HG03103 (cell line): ENCODE results near the gene HCK.
"Not testable (repeated sequence)": the region's sequence is repeated elsewhere in the genome, so short reads cannot be mapped to it uniquely, and the experiment has no call there.

ENCODE experiments used
- ATAC-seq: cut with Tn5 transposase; IDR thresholded peaks from one replicate; pipeline ENCODE4 v1.9.1; 2021; ENCODE audit warnings: low read depth; ENCODE audit not compliant: unreplicated experiment

The HCK gene

DNA sequence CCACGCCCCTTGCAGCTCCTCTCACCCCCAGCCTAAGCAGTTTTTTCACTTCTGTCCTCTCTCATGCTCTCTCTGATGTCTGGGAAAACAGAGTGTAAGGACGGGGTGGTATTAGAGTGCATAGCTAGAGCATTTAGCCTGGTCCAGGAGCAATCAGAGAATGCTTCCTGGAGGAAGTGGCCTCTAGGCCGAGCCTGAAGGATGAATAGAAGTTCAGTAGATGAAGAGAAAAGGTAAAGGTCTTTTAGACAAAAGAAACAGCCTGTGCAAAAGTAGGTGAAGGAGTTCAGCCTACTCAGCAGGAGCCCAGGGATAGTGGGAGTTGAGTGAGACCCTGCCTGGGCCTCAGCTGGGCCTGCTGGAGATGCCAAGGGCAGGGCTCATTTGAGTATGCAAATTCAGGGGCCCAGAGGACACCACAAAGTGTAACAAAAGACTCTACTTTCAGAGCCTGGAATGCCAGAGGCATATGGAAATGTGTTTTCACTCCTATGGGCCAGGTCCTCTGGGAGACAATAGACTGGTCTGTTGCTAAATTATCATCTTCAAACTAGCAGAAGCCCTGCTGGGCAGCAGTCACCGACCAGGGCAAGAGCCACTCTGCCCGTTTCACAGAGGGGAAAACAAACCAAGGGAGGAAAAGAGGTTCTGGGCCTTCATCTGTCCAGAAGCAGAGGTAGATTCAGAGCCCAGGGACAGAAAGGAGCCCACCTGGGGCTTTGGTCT is 37.8 kb downstream of the HCK start:
- no peak for ATAC-seq

DNA sequence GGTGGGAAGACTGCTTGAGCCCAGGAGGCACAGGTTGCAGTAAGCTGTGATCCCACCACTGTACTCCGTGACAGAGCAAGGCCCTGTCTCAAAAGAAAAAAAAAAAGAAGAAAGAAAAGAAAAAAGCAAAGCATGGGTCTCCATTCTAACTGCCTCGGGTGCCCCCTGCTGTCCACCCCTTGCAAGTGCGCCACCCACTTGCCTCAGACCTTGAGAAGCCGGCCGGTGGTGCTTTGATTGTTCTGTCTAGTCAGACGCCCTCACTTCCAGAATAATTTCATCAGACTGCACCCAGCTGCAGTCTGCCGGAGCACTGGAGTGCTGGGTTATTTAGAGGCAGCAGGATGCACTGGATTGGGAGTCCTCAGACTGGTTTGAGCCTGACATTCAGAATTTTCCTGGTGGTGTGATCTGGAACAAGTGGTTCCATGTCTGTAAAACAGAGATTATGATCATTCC is 39.9 kb downstream of the HCK start:
- ATAC-seq: no peak

DNA sequence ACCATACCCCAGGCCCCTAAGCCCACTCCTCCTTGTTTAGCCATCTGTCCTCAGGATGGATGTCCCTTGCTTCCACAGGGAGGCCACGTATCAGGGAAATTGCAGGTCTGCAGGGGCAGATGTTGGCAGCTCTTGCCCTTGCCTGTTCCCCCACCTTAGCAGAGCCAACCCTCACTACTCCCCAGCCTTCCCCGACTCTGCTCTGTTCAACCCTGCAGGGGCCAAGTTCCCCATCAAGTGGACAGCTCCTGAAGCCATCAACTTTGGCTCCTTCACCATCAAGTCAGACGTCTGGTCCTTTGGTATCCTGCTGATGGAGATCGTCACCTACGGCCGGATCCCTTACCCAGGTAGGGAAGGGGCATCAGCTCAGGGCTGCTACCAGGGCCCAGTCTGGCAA is 46.7 kb downstream of the HCK start:
- no peak for ATAC-seq

DNA sequence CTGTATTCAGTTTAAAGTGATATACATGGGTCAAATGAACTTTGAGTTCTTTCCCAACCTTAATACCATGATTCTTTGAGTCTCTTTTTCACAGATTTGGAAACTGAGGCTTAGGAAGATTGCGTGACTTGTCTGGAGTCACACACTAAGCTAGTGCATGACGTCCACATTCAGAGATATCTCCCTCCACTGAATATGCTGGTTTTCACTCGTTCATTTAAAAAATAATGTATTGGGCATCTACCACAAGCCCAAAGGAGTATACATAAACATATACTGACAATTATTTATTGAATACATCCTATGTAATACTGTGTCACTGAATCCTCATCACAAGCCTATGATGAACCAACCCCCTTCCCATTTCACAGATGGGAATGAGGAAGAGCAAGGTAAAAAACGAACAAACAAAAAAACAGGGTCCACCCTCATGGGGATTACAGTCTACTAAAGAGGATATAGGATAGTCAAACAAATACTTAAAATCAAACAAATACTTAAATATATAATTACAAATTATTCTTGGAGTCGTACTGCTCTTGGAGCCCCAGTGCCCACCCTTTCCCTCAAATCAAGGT is 56.9 kb downstream of the HCK start:
- ATAC-seq: no peak

DNA sequence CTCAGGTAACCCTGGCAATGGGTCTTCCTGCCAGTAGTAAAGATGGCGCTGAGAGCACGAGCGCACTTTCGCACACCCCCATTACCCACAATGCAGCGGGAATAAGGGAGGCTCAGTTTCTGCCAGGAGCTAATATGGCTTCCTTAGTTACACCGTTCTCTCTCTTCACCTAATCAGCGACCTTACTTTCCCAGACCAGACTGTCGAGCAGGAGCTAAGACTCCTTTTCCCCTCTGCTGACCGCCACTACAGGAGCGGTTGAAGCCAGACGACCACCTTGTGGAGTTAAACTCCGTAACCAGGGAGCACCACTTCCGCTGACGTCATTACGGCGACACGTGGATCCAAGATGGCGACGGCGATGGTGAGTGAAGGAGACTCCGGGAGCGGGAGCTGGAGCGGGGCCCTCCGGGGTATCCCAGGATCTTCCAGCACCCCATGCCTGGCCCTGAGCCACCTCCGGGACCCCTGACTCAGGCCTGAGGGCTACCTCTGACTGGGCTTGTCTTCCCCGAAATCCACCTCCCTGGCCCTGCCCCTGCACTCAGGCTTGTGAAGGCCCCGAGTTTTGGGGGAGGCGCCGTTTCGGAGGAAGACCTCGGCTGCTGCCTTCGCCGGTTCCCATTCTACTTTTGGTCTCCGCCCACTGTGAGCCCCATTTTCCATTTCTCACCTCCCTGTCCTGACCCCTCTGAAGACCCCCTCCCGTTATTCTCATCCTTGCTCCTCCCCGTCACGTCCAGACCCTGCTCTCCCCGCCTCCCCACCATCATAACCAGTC is 57.5 kb downstream of the HCK start, which contains the start of gene TM9SF4:
TSS of gene TM9SF4 (plus strand) at position 323 of the 781 bp plus-strand sequence. CDS start at position 350, 27 bp downstream.
- peak; percentile 72 for ATAC-seq

DNA sequence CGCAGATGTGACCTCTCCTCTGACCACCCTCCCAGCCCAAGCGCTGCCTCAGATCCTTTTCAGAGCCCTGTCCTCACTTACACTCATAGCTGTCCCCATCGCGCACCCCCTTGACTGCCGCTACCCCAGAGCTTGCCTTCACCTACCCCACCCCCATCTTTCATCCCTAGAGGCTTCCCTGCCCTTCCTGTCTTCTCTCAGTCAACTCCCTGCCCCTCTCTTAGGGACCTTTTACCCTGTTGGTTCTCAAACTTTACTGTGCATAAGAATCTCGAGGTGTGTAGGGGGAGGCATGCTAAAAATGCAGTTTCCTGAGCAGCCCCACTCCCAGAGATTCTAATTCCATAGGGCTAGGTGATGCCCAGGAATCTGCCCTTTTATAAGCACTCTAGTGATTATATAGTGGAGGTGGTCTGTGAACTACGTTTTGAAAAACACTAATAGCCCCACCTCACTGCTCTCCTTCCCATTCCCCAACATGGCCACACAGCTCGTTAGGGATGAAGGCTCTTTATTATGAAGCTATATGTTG is 58.2 kb downstream of the HCK start:
- ATAC-seq: no peak

DNA sequence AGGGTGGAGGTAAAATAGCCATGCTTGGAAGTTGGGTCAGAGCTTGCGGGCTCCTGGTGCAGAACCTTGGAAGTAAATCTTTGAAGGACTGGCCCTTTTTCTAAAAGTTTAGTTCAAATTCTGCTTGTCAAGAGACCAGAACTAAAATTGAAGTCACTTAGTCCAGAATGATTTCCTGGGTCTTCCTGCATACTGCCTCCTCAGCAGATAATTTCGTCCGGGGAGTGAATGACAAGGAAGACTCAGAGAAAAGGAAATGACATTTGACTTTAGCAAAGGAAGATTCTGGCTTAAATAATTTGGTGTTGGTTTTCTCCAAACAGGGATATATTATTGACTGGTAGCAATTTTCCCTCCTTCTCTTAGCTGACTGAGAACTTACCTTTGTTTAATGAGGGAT is 58.7 kb downstream of the HCK start:
- ATAC-seq: no peak

DNA sequence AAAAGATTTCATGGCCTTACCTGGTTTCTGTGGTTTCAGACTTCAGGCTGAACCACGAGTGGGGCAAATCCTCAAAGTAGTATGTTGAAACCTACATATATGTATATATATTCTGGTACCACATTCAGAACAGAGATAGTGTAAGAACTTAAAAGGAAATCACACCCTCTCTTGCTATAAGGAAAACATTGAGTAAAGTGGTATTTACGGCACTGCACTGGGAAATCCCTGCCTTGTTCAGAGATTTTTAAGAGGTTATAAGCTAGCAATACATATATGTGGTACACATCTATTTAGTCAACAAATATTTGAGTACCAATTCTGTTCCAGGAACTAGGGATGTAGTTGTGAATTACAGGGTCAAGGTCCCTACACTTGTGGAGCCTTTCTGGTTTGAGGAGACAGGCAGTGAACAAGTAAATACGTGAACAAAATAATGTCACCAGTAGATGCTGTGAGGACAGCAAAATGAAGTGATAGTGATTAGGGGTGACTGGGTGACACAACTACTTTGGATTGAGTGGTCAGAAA is 59.2 kb downstream of the HCK start:
- ATAC-seq: no peak

DNA sequence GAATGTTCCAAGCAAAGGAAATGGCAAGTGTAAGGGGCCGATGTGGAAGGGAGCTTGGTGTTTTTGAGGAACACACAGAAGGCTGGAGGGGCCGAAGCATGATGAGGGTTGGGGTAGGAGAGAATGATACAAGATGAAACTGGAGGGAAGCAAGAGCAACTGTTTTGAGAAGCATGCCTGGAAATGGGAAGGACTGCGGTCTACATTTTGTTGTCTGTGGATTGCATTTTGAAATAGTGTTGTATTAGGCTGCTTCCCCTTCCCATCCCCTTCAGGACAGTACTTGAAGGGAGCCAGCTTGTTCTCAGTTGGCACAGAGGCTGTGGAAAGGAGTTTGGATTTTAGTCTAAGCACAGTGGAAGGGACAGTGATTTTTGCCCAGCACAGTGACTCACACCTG is 59.7 kb downstream of the HCK start:
- ATAC-seq: no peak

DNA sequence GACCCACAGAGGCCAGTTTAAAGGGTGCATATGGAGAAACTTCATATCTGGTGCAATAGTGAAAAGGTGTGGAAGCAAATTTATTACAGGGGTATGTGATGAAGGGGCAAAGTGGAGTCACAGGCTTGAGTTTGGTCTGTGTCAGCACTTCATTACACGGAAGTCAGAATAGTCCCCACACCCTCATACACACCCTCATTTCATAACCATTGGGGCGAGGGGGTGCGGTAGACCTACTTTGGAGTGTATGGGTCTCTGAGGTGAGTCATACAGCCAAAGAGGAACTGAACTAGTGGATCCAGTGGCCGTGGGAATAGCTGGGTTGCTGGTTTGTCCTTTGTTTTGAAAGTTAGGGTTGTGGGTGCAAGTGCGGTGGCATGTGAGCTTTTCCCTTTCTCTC is 60.8 kb downstream of the HCK start:
- ATAC-seq: no peak

DNA sequence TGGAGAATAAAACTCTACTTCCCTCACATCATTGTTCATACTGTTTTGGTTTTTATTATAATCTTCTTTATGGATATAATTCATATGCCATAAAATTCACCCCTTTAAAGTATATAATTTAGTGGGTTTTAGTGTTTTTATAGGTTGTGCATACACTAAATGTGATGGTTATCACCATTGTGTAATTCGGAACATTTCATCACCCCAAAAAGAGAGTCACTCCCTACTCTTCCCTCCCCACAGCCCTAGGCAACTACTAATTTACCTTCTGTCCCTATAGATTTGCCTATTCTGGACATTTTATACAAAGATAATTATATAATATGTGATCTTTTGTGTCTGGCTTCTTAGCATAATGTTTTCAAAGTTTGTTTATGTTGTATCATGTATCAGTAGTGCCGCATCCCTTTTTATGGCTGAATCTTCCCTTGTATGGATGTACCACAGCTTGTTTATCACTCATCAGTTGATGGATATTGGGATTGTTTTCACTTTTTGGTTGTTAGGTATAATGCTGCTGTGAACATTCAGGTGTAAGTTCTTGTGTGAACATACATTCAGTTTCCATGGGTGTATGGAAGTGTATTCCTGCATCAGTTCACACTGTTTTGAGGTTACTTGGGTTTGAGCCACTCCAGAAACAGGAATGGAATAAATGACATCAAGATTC is 61.7 kb downstream of the HCK start:
- no peak for ATAC-seq

DNA sequence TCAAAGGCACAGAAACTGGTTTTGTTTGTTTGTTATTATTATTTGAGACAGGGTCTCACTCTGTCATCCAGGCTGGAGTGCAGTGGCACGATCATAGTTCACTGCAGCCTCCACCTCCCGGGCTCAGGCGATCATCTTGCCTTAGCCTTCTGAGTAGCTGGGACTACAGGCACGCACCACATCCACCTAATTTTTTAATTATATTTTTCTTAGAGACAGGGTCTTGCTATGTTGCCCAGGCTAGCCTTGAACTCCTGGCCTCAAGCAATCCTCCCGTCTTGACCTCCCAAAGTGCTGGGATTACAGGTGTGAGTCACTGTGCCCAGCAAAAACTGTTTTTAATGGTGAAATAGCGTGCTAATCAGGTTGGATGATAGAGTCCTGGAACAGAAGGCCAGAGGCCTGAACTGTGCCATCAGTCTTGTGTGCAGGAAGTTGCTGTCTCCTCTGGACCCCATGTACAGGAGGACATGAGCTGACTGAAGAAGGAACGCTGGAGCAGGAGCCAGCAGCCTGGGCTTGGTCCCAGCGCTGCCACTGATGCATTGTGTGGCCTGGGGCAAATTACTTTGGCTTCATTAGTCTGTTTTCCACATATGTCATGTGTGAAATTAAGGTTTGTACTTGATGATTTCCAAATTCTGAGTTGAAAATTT is 62.4 kb downstream of the HCK start:
- no peak for ATAC-seq

DNA sequence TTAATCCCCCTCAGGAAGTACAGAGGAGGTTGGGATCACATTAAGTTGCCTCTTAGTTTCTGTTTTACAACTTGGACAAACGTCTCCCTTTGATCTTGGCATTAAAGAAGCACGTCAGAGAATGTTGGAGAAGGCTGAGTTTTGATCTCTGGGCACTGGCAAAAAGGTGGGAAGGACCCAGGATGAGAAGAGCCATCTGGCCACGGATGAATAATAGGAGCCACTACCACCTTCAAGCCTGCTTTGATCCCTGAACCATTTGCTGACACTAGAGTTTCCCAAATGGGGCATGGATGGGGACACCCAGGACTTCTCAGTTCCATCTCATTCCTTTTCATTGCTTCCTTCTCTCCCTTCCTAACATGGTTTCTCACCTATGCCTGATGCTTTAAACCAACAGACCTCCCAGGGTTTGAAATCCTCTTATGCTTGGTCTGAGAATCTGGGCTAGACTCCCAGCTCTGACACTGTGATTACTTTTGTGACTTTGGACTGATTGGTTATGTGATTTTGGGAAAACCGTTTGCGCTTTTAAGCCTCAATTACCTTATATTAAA is 63.2 kb downstream of the HCK start:
- ATAC-seq: no peak

DNA sequence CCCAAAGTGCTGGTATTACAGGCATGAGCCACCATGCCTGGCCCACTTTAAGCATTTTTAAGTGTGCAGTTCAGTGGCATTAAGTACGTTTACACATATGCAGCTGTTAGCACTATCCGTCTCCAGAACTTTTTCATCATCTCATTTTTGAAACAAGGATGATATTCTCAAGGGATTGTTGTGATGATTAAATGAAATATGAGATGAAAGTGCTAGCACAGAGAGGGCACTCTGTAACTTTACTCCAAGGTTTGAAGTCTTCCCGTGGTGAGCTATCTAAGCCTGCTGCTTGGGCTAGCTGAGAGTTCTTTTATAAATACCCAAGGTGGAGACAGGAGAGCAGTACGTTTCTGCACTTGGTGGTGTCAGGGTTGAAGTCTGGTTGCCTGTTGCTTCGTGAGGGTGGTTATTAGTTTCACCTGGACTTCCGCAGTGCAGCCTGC is 64.1 kb downstream of the HCK start:
- ATAC-seq: no peak

DNA sequence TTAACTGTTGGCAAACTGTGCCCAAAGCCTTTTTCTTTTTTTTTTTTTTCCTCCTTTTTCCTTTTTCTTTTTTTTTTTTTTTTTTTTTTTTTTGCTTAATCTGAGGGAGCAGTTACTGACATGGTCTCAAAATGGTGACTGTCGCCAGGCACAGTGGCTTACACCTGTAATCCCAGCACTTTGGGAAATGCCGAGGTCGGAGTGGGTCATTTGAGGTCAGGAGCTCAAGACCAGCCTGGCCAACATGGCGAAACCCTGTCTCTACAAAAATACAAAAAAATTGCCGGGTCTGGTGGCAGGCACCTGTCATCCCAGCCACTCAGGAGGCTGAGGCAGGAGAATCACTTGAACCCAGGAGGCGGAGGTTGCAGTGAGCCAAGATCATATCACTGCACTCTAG is 64.8 kb downstream of the HCK start:
- ATAC-seq: not testable (repeated sequence)

DNA sequence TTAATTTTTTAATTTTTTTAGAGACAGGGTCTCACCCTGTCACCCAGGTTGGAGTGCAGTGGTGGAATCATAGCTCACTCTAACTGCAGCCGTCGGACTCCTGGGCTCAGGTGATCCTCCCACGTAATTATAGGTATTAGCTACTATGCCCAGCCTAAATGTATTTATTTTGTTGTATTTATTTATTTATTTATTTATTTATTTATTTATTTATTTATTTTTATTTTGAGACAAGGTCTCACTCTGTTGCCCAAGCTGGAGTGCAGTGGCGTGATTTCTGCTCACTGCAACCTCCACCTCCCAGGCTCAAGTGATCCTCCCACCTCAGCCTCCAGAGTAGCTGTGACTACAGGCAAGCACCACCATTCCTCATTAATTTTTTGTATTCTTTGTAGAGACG is 66.4 kb downstream of the HCK start:
- not testable (repeated sequence) for ATAC-seq

DNA sequence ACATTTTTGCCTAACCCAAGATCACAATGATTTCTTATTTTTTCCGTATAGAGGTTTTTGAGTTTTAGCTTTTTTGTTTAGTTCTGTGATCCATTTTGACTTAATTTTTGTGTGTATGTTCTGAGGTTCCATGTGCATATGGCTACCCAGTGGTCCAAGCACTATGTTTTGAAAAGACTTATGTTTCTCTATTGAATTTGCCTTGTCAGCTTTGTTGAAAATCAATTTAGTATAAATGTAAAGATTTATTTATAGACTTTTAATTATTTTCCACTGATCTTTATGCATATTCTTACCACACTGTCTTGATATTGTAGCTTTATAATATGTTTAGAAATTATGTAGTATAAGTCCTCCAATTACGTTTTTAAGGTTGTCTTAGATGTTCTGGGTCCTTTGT is 67.7 kb downstream of the HCK start:
- ATAC-seq: no peak

DNA sequence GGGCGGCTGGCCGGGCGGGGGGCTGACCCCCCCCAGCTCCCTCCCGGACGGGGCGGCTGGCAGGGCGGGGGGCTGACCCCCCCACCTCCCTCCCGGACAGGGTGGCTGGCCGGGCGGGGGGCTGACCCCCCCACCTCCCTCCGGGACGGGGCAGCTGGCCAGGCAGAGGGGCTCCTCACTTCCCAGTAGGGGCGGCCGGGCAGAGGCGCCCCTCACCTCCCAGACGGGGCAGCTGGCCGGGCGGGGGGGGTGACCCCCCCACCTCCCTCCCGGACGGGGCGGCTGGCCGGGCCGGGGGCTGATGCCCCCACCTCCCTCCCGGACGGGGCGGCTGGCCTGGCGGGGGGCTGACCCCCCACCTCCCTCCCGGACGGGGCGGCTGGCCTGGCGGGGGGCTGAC is 69.9 kb downstream of the HCK start:
- not testable (repeated sequence) for ATAC-seq

DNA sequence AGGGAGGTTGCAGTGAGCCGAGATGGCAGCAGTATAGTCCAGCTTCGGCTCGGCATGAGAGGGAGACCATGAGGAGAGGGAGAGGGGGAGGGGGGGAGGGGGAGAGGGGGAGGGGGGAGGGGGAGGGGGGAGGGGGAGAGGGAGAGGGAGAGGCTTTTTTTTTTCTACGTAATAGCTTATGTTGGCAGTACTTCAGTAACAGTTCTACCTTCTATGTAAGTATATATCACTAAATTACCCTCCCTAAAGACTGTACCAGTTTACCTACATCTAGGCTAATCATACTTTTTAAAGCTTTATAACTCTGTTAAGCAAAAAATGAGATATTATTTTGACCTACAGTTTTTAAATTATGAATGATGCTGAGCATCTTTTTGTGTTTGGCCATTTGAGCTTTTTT is 71.0 kb downstream of the HCK start:
- no peak for ATAC-seq
